Skeletal muscle satellite cell (primary cell): ENCODE results near the gene MARK3.

Experiments used
- H3K27me3 ChIP-seq: 2 replicates; pipeline ENCODE4 v1.7.0; 2013; ENCODE audit warnings: low read length; ENCODE audit not compliant: control insufficient read depth, insufficient read depth
- H3K36me3 ChIP-seq: 2 replicates; pipeline ENCODE4 v1.7.0; 2013; ENCODE audit warnings: mild to moderate bottlenecking, control low read depth, low read length; ENCODE audit not compliant: insufficient read depth
- H3K4me1 ChIP-seq: 2 replicates; pipeline ENCODE4 v1.7.0; 2013; ENCODE audit warnings: low read length; ENCODE audit not compliant: control insufficient read depth, insufficient read depth
- H3K4me2 ChIP-seq: 2 replicates; pipeline ENCODE4 v1.7.0; 2013; ENCODE audit warnings: mild to moderate bottlenecking, low read length
- H3K4me3 ChIP-seq: 2 replicates; pipeline ENCODE4 v1.7.0; 2013; ENCODE audit warnings: low read length
- H3K9ac ChIP-seq: 2 replicates; pipeline ENCODE4 v1.7.0; 2013; ENCODE audit warnings: mild to moderate bottlenecking, low read depth, low read length, moderate library complexity
- H3K9me3 ChIP-seq: replicated peaks from 2 replicates; pipeline ENCODE4 v1.7.0; 2013; ENCODE audit warnings: mild to moderate bottlenecking, control low read depth, low read length

MARK3 gene

GRCh38 chr14:103400537-103400936 lies 15.3 kb downstream of the MARK3 start:
- H3K27me3 ChIP-seq, result no peaks in the 10 kb centered on the region
- no peak overlapping the region for H3K4me2 ChIP-seq
- peaks cover 54% of the 10 kb centered on the region for H3K4me1 ChIP-seq
- H3K9me3 ChIP-seq, result no peaks in the 10 kb centered on the region
- H3K9ac ChIP-seq, result no peak overlapping the region
- no peaks in the 10 kb centered on the region for H3K36me3 ChIP-seq
- no peak overlapping the region for H3K4me3 ChIP-seq

- no peak overlapping the region for H3K4me3 ChIP-seq
Observed at GRCh38 chr14:103401223-103402214, 16.3 kb downstream of the MARK3 start.

GRCh38 chr14:103402695-103403094 lies 17.5 kb downstream of the MARK3 start:
- Histone ChIP-seq H3K9me3 (no peaks in the 10 kb centered on the region), H3K36me3 (peaks cover 7% of the 10 kb centered on the region), H3K4me2 (no peak overlapping the region), H3K27me3 (no peaks in the 10 kb centered on the region), H3K9ac (no peak overlapping the region), H3K4me1 (peaks cover 48% of the 10 kb centered on the region), H3K4me3 (no peak overlapping the region)

More at GRCh38 chr14:103401223-103402214, 16.3 kb downstream of the MARK3 start:
- peaks cover 48% of the 10 kb centered on the region for H3K4me1 ChIP-seq
- peaks cover 3% of the 10 kb centered on the region for H3K36me3 ChIP-seq
- H3K9me3 ChIP-seq, result no peaks in the 10 kb centered on the region
- H3K4me2 ChIP-seq, result peak overlapping the region; percentile 34
- H3K9ac ChIP-seq, result no peak overlapping the region
- no peaks in the 10 kb centered on the region for H3K27me3 ChIP-seq

- H3K9ac ChIP-seq, result no peak overlapping the region
- peaks cover 34% of the 10 kb centered on the region for H3K4me1 ChIP-seq
- no peak overlapping the region for H3K4me3 ChIP-seq
Observed at GRCh38 chr14:103404032-103404918, 19.1 kb downstream of the MARK3 start.

GRCh38 chr14:103404920-103405319 lies 19.7 kb downstream of the MARK3 start:
- no peak overlapping the region for H3K9ac ChIP-seq
- H3K36me3 ChIP-seq, result peaks cover 10% of the 10 kb centered on the region
- H3K9me3 ChIP-seq, result no peaks in the 10 kb centered on the region
- no peak overlapping the region for H3K4me2 ChIP-seq
- H3K27me3 ChIP-seq, result no peaks in the 10 kb centered on the region
- no peak overlapping the region for H3K4me3 ChIP-seq
- peaks cover 34% of the 10 kb centered on the region for H3K4me1 ChIP-seq

More at GRCh38 chr14:103404032-103404918, 19.1 kb downstream of the MARK3 start:
- no peaks in the 10 kb centered on the region for H3K27me3 ChIP-seq
- peak overlapping the region; percentile 38 for H3K4me2 ChIP-seq
- H3K36me3 ChIP-seq, result peaks cover 10% of the 10 kb centered on the region
- no peaks in the 10 kb centered on the region for H3K9me3 ChIP-seq

- Histone ChIP-seq H3K4me2 (no peak overlapping the region), H3K36me3 (peaks cover 27% of the 10 kb centered on the region), H3K4me3 (no peak overlapping the region), H3K4me1 (peaks cover 8% of the 10 kb centered on the region), H3K9me3 (no peaks in the 10 kb centered on the region), H3K27me3 (no peaks in the 10 kb centered on the region), H3K9ac (no peak overlapping the region)
Observed at GRCh38 chr14:103408491-103409155, 23.4 kb downstream of the MARK3 start.

GRCh38 chr14:103416916-103417315 lies 31.7 kb downstream of the MARK3 start:
- Histone ChIP-seq H3K9me3 (no peaks in the 10 kb centered on the region), H3K27me3 (no peaks in the 10 kb centered on the region), H3K4me3 (no peak overlapping the region), H3K36me3 (peaks cover 6% of the 10 kb centered on the region), H3K4me1 (peaks cover 22% of the 10 kb centered on the region), H3K4me2 (peak overlapping the region; percentile 42), H3K9ac (no peak overlapping the region)

GRCh38 chr14:103418481-103418818 lies 33.2 kb downstream of the MARK3 start:
- peak overlapping the region; percentile 1 for H3K4me2 ChIP-seq
- no peak overlapping the region for H3K9ac ChIP-seq
- no peaks in the 10 kb centered on the region for H3K27me3 ChIP-seq
- no peak overlapping the region for H3K4me3 ChIP-seq
- no peaks in the 10 kb centered on the region for H3K36me3 ChIP-seq
- no peaks in the 10 kb centered on the region for H3K9me3 ChIP-seq
- peaks cover 34% of the 10 kb centered on the region for H3K4me1 ChIP-seq

- H3K9ac ChIP-seq, result no peak overlapping the region
- peaks cover 37% of the 10 kb centered on the region for H3K4me1 ChIP-seq
- no peaks in the 10 kb centered on the region for H3K36me3 ChIP-seq
- no peaks in the 10 kb centered on the region for H3K27me3 ChIP-seq
- H3K9me3 ChIP-seq, result no peaks in the 10 kb centered on the region
- H3K4me2 ChIP-seq, result no peak overlapping the region
- H3K4me3 ChIP-seq, result no peak overlapping the region
Observed at GRCh38 chr14:103421556-103421955, 36.3 kb downstream of the MARK3 start.

- Histone ChIP-seq H3K9ac (no peak overlapping the region), H3K27me3 (no peaks in the 10 kb centered on the region), H3K9me3 (no peaks in the 10 kb centered on the region), H3K36me3 (no peaks in the 10 kb centered on the region), H3K4me2 (peak overlapping the region; percentile 12), H3K4me3 (no peak overlapping the region), H3K4me1 (peaks cover 30% of the 10 kb centered on the region)
Observed at GRCh38 chr14:103423050-103423461, 37.8 kb downstream of the MARK3 start.
